CD4-positive, alpha-beta T cell (primary cell): ENCODE results near the gene AP4E1. TPM values are rescaled to one million over a fixed set of nuclear protein-coding genes. Genes with fewer than 3 reads are reported as not detected.
"Not testable (repeated sequence)": the region's sequence is repeated elsewhere in the genome, so short reads cannot be mapped to it uniquely, and the experiment has no call there.

Source experiments
- ATAC-seq: fragments of 200-7000 bp; cut with Tn5 transposase; one replicate; pipeline ENCODE4 v1.10.0; 2022; ENCODE audit warnings: mild to moderate bottlenecking; ENCODE audit not compliant: poor library complexity
- CTCF ChIA-PET: fragments of 350-600 bp; sonication (Branson Sonifier 250); formaldehyde crosslinking; loops from one replicate; lab custom pipeline; 2021; ENCODE audit warnings: antibody characterized with exemption, inconsistent platforms; lab: Charles Lee
- POLR2A ChIA-PET: fragments of 350-600 bp; sonication (Branson Sonifier 250); formaldehyde crosslinking; loops from one replicate; lab custom pipeline; 2021; ENCODE audit warnings: antibody characterized with exemption, inconsistent platforms; lab: Charles Lee
- DNase-seq, 14 experiments: peaks; one replicate each; pipeline ENCODE4 v3.0.0-alpha.2; 2013 to 2020; ENCODE audit warnings: mixed read lengths in 2 of 14
- H3K27ac ChIP-seq, 2 donors: one replicate each; pipeline versions ENCODE4 v1.5.1 to v1.7.0; 2013; ENCODE audit warnings: low read length in 2 of 2, low read depth in 1 of 2, mild to moderate bottlenecking in 1 of 2
- H3K27me3 ChIP-seq, 2 experiments: 1 replicate in 1 of 2; 2 replicates in 1 of 2; pipeline versions ENCODE4 v1.6.1 to v1.7.0; 2013; ENCODE audit warnings: low read length in 2 of 2, control low read depth in 1 of 2, mild to moderate bottlenecking in 1 of 2, moderate library complexity in 1 of 2; ENCODE audit not compliant: insufficient read depth in 2 of 2, control insufficient read depth in 1 of 2
- H3K36me3 ChIP-seq: one replicate; pipeline ENCODE4 v1.6.1; 2013; ENCODE audit warnings: low read length, control low read depth; ENCODE audit not compliant: insufficient read depth
- H3K4me1 ChIP-seq: one replicate; pipeline ENCODE4 v1.6.1; 2013; ENCODE audit warnings: low read length, control low read depth; ENCODE audit not compliant: insufficient read depth
- H3K4me3 ChIP-seq: one replicate; pipeline ENCODE4 v1.5.1; 2013; ENCODE audit warnings: mild to moderate bottlenecking, low read length, moderate library complexity
- H3K9me3 ChIP-seq, 2 experiments: 1 replicate in 1 of 2; 2 replicates in 1 of 2; pipeline versions ENCODE4 v1.6.1 to v1.7.0; 2013; ENCODE audit warnings: low read length in 2 of 2, mild to moderate bottlenecking in 2 of 2, control low read depth in 1 of 2, moderate library complexity in 1 of 2; ENCODE audit not compliant: control insufficient read depth in 1 of 2, insufficient read depth in 1 of 2
- H3K27ac Mint-ChIP-seq: one replicate; pipeline ENCODE4 v1.8.0; 2020; ENCODE audit warnings: mixed read lengths
- H3K27me3 Mint-ChIP-seq: one replicate; pipeline ENCODE4 v1.8.0; 2021; ENCODE audit warnings: mixed read lengths
- H3K36me3 Mint-ChIP-seq: one replicate; pipeline ENCODE4 v1.8.0; 2021; ENCODE audit warnings: low read depth, mixed read lengths
- H3K4me1 Mint-ChIP-seq: one replicate; pipeline ENCODE4 v1.8.0; 2021; ENCODE audit warnings: low read depth, mixed read lengths
- H3K4me3 Mint-ChIP-seq: one replicate; pipeline ENCODE4 v1.8.0; 2020; ENCODE audit warnings: mild to moderate bottlenecking, mixed read lengths
- H3K9me3 Mint-ChIP-seq: one replicate; pipeline ENCODE4 v1.8.0; 2020; ENCODE audit warnings: mixed read lengths
- intact Hi-C, 2 experiments: fragments of 100-400 bp; cut with DNase I in 1 of 2; cut with micrococcal nuclease in 1 of 2; formaldehyde crosslinking; loops; one replicate each; pipeline versions ENCODE4 v1.15.1 to v1.9.0; 2023 to 2025; cut with DNase I, micrococcal nuclease
- total RNA-seq, 174 experiments: library from RNA in 2 of 174; stranded (reverse) in 2 of 174; gene quantifications; one replicate each; pipeline ENCODE4 v1.2.3 and lab custom pipeline; 2021 to 2026
- TF ChIP-seq, protein P1 (sequence below): fragments of 200-600 bp; IDR thresholded peaks from one replicate; pipeline ENCODE4 v1.8.0; 2022; ENCODE audit warnings: antibody characterized with exemption, mild to moderate bottlenecking

The AP4E1 gene
- total RNA-seq, 2 experiments from 2014 or later = 6.3 to 6.6 TPM

- H3K36me3 Mint-ChIP-seq = peaks cover 61% of the 10 kb centered on the region
- no peak overlapping the region for H3K4me3 ChIP-seq
- H3K4me1 ChIP-seq = peaks cover 19% of the 10 kb centered on the region
- H3K27ac ChIP-seq = no peak overlapping the region
- ATAC-seq = no peak
- no peak overlapping the region for H3K27ac Mint-ChIP-seq
- H3K27me3 ChIP-seq = no peaks in the 10 kb centered on the region
- ChIA-PET CTCF (no interaction called here), POLR2A (no interaction called here)
- no peaks in the 10 kb centered on the region for H3K27me3 Mint-ChIP-seq
- peak overlapping the region; percentile 2 for H3K4me3 Mint-ChIP-seq
- intact Hi-C loops = no loop called here
- H3K36me3 ChIP-seq = peaks cover 31% of the 10 kb centered on the region
- H3K9me3 Mint-ChIP-seq = no peaks in the 10 kb centered on the region
- DNase-seq = no peak
- peaks cover 29% of the 10 kb centered on the region for H3K4me1 Mint-ChIP-seq
- TF ChIP-seq, protein P1, sequence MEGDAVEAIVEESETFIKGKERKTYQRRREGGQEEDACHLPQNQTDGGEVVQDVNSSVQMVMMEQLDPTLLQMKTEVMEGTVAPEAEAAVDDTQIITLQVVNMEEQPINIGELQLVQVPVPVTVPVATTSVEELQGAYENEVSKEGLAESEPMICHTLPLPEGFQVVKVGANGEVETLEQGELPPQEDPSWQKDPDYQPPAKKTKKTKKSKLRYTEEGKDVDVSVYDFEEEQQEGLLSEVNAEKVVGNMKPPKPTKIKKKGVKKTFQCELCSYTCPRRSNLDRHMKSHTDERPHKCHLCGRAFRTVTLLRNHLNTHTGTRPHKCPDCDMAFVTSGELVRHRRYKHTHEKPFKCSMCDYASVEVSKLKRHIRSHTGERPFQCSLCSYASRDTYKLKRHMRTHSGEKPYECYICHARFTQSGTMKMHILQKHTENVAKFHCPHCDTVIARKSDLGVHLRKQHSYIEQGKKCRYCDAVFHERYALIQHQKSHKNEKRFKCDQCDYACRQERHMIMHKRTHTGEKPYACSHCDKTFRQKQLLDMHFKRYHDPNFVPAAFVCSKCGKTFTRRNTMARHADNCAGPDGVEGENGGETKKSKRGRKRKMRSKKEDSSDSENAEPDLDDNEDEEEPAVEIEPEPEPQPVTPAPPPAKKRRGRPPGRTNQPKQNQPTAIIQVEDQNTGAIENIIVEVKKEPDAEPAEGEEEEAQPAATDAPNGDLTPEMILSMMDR = no peak
- H3K9me3 ChIP-seq = no peaks in the 10 kb centered on the region
These were observed 2.5 kb downstream of the AP4E1 start for GRCh38 chr15:50911001-50911400.

DNA sequence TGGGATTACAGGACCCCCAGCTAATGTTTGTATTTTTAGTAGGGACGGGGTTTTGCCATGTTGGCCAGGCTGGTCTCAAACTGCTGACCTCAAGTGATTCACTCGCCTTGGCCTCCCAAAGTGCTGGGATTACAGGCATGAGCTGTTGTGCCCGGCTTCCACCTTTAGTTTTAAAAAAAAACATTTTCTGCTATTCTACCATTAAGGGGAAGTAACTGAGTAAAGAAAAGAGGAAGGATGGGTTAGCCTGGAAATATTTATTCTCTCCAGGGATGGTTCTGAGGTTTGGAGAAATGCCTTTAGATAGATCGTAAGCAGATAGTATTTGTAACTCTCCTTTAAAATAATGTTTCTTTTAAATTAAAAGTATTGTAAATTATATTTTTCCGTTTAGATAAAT, 3.1 kb downstream of the AP4E1 start:
- no peak overlapping the region for H3K4me3 Mint-ChIP-seq
- DNase-seq (peak in 1 of 14 experiments; percentile 13), ATAC-seq (no peak)
- no peaks in the 10 kb centered on the region for H3K9me3 ChIP-seq
- H3K36me3 Mint-ChIP-seq = peaks cover 65% of the 10 kb centered on the region
- peaks cover 15% of the 10 kb centered on the region for H3K4me1 ChIP-seq
- no peak overlapping the region for H3K4me3 ChIP-seq
- H3K9me3 Mint-ChIP-seq = no peaks in the 10 kb centered on the region
- H3K27me3 ChIP-seq = no peaks in the 10 kb centered on the region
- H3K27ac Mint-ChIP-seq = no peak overlapping the region
- TF ChIP-seq, protein P1 = no peak
- H3K27me3 Mint-ChIP-seq = no peaks in the 10 kb centered on the region
- H3K27ac ChIP-seq = no peak overlapping the region
- ChIA-PET CTCF (no interaction called here), POLR2A (no interaction called here)
- H3K4me1 Mint-ChIP-seq = peaks cover 32% of the 10 kb centered on the region
- intact Hi-C loops = no loop called here
- peaks cover 37% of the 10 kb centered on the region for H3K36me3 ChIP-seq

DNA sequence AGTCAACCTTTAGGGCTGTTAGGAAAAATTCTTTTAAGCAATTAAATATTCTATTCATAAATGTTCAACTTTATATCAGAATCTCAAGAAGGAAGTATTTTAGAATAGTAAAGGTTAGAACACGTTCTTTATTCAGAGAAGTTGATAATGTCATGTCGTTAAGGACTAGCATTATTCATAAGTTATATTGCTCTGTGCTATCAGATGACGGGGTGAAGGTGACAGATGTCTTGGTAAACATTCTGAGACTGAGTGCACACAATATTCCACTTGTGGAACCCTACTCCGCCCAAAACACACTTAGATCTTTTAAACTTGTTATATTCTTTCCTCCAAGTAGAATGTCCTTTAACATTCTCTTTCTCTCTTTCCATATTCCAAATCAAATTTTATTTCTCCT, 7.9 kb downstream of the AP4E1 start:
- intact Hi-C loops = no loop called here

GRCh38 chr15:50919359-50919758, 10.9 kb downstream of the AP4E1 start:
- H3K27me3 Mint-ChIP-seq, H3K27ac ChIP-seq, ATAC-seq, H3K27me3 ChIP-seq, H3K4me3 ChIP-seq, H3K4me3 Mint-ChIP-seq, intact Hi-C loops, H3K4me1 ChIP-seq, POLR2A ChIA-PET, H3K9me3 ChIP-seq, H3K27ac Mint-ChIP-seq, CTCF ChIA-PET, DNase-seq, H3K9me3 Mint-ChIP-seq: not testable (repeated sequence)
- peaks cover 54% of the 10 kb centered on the region for H3K36me3 ChIP-seq
- peaks cover 70% of the 10 kb centered on the region for H3K36me3 Mint-ChIP-seq
- H3K4me1 Mint-ChIP-seq = peaks cover 18% of the 10 kb centered on the region

More for the DNA sequence above, 7.9 kb downstream of the AP4E1 start:
- H3K4me1 Mint-ChIP-seq = peaks cover 19% of the 10 kb centered on the region
- TF ChIP-seq, protein P1 = no peak
- peaks cover 69% of the 10 kb centered on the region for H3K36me3 Mint-ChIP-seq
- DNase-seq (no peak), ATAC-seq (no peak)
- Histone ChIP-seq H3K4me1 (no peaks in the 10 kb centered on the region), H3K36me3 (peaks cover 56% of the 10 kb centered on the region), H3K27ac (no peak overlapping the region), H3K9me3 (no peaks in the 10 kb centered on the region), H3K27me3 (no peaks in the 10 kb centered on the region), H3K4me3 (no peak overlapping the region)
- ChIA-PET CTCF (interaction anchor here (0.9 kb wide), 1 partner anchor 13 kb away, joined by 3 read pairs; no protein-coding TSS in a partner anchor), POLR2A (interaction anchor here (0.6 kb wide), 1 partner anchor 156 kb away, joined by 3 read pairs; no protein-coding TSS in a partner anchor)
- no peak overlapping the region for H3K27ac Mint-ChIP-seq
- H3K27me3 Mint-ChIP-seq = no peaks in the 10 kb centered on the region
- no peak overlapping the region for H3K4me3 Mint-ChIP-seq
- no peaks in the 10 kb centered on the region for H3K9me3 Mint-ChIP-seq
